GM19438 (cell line): Measurements from ENCODE around the gene AGMAT.

Experiments used
- ATAC-seq: cut with Tn5 transposase; IDR thresholded peaks from one replicate; pipeline ENCODE4 v1.9.1; 2021; ENCODE audit warnings: low read depth; ENCODE audit not compliant: unreplicated experiment

Gene AGMAT

DNA sequence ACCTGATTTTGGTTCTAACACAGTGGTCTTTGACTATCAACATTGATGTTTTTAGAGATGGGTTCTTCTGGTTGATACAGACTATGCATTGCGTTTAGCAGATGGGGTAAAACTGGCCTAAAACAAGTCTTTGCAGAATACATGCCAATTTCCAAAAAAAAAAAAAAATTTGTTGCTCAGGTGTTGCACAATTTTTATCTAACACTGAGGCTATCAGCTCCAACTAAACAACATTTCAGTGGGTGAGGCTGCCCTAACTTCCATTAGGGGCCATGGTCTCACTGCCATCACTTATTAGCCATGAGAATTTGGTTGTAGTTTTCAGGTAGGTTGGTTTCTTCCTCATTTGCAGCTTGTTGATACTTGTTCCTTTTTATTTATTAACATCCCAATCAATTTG lies 14.0 kb downstream of the AGMAT start:
- ATAC-seq = no peak

DNA sequence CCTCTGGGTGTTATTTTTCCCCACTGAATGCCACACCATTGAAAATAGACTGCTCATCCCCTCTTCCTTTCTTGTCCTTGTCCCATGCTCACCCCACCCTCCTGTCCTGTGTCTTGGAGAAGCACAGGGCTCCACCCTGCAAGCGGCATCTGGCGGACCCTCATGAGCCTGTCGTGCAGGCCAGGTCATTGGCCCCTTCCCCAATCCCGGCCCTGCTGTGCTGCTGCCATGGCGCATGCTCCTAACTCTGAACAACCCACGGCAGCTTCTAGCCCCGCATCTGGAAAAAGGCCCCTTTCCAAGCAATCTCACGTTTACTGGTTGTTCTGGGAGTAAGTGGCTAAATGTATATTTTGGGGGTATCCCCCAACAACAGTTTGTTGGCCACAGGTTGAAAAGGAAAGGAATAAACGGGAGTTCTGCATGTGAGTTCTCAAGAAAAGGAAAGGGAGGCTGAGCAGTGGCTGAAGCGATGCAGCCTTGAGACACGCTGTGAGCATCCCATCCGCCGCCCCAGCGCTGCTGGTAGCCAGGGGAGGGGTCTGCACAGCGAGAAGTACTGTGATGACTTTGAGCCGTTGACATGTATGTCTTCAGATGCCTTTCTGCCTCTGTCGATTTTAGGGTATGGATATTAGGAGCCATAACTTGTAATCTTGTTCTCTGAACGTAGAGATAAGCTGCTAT lies 16.3 kb downstream of the AGMAT start:
- ATAC-seq = no peak

DNA sequence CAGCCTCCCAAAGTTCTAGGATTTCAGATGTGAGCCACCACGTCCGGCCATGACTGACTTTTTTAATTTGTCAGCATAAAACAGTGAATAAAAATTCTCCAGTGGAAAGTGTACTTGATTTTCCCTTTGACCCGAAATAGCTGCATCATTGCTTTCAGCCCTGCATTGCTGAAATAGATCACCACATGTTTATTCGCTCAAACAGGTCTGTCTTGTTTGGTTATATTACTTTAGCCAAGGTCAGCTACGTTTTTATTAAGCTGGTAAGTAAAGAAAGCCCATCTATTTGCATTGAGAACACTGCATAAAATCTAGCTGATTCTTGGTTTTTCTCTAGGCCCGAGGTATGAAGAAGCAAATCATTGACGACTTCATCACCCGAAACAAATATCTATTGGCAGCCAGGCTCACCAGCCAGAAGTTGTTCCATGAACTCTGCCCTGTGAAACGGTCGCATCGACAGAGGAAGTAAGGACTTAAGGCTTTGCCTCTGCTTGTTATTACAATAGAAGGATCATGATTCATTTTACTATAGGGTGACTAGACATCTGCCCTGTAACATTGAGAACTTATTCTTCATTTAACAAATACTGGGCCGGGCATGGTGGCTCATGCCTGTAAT lies 25.6 kb downstream of the AGMAT start:
- no peak for ATAC-seq

DNA sequence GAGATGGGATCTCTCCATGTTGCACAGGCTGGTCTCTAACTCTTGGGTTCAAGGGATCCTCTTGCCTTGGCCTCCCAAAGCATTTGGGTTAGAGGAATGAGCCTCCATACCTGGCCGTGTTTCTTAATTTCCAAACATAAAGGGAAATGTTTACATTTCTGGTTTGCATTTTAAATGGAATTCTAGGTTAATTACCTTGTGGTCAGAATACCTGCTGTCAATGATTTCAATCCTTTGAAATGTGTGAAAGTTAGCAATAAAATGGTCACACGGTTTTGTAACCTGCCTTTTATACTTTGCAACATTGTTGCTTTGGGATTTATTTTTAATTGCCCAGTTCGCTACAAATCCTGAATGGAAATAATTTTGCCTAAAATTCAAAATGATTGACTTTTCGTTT lies 26.3 kb downstream of the AGMAT start:
- ATAC-seq = no peak

DNA sequence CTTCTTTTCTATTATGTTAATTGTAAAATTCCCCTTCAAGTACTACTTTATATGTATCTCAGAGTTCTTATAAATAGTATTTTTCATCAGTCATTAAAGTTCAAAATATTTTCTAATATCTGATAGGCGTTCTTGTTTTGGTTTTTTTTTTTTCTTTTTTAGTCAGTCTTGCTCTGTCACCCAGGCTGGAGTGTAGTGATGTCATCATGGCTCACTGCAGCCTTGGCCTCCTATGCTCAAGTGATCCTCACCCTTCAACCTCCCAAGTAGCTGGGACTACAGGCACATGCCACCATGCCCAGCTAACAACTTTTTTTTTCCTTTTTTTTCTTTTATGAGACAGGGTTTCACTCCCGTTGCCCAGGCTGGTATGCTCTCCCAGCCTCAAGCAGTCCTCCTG lies 27.3 kb downstream of the AGMAT start:
- ATAC-seq = no peak

DNA sequence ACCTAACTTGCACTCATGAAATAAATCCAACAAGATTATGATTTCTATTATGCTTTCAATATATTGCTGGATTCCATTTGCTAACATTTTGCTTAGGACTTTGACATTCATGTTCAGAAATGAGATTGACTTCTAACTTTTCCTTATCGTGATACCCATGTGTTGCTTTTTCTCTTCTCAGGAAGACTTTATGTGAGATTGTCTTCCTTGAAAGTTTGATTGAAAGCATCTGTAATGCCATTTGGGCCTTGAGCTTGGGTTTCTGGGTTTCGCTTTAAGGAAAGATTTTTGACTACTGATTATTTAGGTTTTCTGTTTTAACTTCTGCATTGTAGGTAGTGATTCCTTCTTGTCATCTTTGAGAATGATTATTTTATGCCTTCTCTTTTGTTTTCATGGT lies 27.8 kb downstream of the AGMAT start:
- no peak for ATAC-seq

DNA sequence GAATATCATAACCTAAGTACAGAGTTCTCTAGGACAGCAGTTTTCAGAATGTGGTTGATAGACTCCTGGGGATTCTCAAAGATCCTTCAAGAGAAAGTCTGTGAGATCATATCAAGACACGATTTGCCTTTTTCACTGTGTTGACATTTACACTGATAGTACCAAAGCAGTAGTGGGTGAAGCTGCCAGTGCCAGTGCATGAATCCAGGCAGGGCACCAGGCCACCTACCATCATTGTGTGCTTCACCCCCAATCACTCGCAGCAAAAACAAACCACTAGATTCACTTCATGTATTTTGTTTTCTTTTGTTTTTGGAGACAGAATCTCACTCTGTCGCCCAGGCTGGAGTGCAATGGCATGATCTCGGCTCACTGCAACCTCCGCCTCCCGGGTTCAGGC lies 34.3 kb downstream of the AGMAT start:
- ATAC-seq = no peak

DNA sequence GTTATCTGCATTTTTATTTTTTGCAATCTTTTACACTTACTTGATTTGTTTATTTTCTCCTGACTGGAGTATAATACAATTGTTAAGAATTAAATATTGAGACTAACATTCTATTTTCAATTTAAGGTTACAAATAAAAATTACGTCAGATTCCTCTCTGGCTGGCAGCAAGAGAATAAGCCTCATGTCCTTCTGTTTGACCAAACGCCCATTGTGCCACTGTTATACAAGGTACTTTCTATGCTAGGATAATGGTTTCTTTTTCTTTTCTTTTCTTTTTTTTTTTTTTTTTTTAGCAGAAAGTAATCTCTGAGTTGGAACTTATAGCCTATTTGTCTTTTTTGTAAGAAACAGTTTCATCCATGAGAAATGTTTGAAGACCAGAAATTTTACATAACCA lies 38.2 kb downstream of the AGMAT start:
- ATAC-seq = no peak

DNA sequence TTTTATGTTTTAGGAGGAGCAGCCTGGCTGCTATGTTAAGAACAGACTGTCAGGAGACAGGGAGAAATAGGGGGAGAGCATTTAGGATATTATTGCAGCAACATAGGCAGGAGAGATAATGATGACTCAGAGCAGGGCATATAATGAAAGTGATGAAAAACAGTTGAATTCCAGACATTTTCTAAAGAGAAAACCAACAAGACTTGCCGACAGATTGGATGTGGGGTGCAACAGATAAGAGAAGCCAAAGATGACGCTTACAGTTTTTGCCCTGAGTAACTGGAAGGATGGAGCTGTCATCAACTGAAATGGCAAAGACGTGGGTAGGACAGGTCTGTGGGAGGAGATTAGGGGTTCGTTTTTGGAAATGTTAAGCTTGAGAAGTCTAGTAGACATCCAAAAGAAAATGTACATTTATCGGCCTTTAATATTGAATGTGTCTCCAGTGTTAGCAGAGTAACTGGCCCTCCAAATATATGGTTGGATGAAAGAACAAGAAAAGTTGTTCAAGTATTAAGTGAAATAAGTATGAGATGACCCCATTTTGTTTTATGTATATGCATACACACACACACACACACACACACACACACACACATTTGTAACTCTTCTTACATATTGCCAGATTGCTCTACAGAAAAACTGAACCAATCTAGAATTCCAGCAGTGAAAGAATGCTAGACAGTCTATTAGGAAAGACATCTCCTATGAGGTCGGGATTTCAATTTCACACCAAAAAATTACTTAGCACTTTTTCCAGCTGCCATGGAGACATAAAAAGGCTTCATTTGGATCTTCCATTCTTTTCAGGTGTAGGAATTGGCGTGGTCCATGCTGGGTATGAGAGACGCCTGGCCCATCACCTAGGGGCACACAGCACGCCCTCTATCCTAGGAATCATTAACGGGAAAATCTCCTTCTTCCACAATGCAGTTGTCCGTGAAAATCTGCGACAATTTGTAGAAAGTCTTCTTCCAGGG lies 41.0 kb downstream of the AGMAT start:
- ATAC-seq = no peak

DNA sequence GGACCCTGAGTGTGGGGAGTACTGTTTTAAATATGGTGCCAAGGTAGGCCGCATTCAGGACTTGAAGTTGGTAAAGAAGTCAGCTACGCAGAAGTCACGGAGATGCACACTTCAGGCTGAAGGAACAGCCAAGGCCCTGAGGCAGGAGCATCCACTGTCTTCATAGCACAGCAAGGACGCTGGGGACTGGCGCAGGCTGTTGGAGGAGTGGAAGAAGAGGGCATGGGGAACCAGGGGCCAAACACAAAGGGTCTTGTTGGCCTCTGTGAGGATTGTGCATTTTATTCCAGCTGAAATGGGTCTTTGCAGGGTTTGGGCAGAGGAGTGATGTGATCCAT lies 41.6 kb downstream of the AGMAT start:
- ATAC-seq = no peak

DNA sequence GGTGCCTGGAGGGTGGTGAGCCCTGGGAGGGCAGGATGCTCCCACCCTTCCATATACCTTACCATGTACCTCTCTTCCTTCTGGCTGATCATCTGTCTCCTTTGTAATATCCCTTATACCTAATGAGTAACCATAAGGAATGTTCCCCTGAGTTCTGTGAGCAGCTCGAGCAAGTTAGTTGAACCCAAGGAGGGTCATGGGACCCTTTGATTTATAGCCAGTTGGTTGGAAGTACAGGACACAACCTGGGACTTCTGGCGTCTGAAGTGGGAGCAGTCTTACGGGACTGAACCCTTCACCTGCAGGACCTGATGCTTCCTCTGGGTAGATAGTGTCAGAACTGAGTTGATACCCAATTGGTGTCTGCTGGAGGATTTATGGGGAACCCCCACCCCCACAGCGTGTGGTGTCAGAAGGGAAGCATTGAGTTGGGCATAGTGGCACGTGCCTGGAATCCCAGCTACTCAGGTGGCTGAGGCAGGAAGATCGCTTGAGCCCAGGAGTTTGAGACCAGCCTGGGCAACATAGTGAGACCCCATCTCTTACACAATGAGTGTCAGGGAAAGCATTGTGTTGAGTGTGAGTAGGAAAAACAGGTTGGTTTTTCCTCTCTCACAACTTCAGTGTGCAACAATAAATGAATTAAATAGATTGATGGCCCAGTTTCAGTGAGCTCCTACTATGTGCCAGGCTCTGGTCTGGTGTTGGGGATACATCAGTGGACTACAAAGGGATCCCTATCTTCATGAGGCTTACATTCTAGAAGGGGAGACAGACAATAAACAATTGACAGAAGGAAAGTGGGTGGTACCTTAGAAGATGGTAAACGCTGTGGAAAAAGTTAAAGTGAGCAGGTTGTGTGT lies 42.2 kb downstream of the AGMAT start:
- ATAC-seq = no peak

DNA sequence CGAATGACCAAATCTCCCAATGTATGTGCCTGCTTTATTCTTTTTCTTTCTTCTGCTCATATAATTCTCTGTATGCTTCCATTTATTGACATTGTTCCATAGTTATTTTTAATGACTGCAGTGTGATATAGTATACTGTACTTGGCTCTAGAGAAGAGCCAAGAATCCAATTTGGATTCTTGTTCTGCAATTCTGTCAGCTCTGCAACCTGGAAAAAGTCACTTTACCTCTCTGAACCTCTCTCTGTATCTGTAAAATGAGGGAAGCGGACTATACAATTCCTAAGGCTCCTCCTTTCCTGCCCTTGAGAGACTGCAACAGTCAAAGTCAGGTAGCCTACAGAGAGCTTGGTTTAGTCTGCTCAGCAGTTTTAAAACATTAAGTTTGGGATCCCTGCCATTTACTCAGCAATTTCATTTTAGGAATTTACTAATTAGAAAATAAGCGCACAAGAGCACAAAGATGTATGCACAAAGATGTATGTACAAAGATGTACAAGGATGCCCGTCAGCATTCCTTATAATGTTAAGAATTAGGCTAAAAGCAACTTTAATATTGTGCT lies 43.5 kb downstream of the AGMAT start:
- no peak for ATAC-seq

DNA sequence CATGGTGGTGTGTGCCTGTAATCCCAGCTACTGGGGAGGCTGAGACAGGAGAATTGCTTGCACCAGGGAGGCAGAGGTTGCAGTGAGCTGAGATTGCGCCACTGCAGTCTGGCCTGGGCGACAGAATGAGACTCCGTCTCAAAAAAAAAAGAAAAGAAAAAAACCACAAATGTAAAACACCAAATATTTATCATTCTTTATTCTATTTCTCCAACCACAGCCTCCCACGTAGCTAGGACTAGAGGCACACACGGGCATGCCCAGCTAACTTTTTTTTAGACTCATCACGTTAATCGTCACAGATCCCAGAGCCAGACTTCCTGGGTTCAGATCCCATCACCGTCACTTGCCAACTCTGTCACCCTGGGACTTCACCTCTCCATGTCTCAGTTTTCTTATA lies 44.7 kb downstream of the AGMAT start:
- ATAC-seq = no peak

DNA sequence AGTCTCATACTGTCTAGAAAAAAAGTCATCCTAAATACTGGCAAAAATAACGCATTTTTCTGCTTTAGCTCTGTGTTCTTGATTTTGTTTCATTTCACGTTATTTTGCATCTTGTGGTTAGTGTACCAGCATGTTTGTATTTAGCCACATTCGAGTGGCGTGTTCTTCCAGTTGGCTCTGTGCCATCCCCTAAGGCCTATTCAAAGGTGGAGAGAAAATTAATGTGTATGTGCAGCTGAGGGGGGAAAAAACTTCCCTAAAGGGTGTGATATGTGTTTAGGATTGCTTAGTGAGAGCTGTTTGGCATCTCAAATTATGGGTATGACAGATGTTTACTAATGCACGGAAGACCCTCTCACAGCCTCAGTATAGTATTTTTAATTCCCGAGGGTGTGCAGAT lies 46.1 kb downstream of the AGMAT start:
- no peak for ATAC-seq

DNA sequence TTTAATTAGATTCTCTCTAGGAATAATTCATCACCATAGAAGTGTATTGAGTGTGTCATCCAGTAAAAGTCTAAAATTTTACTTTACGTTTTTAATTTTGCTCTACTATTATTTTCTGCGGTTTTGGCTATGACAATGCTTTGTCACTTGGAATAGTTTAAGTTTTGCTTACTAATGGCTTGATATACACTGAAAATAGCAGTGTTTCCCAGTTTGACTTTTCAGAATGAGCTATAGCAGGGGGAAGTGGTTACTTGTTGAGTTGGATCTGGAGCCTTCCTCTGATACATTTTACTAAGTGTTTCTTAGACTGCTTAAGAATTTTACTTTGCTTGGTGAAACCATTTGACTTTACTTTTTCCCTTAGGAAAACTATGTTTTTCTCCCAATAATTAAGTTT lies 53.2 kb downstream of the AGMAT start:
- no peak for ATAC-seq

DNA sequence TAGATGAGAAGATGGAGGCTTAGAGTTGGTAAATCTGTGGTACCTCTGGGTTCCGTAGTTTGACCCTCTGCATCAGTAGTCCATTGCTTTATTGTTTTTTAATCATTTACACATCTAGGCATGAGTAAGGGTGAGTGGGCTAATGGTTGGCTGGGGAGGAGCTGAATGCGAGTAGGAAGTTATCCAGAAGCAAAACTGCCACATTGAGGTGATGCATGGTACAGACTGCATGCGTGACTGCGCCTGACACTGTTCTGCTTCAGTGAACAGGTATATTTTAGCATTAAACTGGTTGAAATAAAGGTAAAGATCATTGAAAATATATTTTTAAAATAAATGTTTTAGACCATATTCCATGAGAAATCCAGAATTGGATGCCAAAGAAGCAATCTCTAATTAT lies 53.8 kb downstream of the AGMAT start:
- no peak for ATAC-seq

DNA sequence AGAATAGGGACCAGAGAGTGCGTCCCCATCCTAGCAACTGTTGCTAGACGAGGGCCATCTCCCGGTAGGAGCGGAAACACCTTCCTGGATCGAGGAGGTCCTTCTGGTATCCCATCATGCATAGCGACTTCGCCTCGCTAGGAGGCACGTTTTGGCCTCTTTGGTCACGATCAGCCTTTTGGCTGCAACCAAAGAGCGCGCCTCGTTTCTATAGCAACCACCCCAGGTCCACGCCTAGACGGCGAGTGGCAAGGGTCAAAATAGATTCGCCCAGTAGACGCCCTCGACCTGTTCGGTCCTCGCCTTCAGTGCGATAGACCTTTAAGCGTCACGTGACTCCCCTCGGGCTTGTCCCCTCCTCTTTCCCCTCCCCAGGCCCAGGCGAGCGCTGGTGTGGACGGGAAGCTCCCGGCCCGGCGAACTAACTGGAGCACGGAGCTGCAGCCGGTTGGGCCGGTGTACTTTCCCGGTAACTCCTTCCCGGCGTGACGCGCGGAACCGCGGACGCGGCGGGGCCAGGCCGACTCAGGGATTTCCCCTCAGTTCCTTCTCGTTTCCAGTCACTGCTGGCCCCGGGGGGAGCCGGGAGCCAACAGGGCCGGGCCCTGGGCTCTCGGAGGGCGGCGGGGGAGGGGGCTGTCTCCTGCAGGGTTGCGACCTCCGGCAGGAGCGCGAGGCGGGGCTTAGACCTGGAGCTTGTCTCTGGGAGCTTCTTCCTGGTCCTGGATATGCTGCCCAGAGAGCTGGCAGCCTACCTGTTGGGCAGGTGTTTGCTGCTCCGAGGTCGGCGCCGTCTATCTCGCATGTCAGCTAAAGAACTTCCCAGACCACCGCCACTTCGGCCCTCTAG lies 58.1 kb downstream of the AGMAT start, which contains the start of gene DNAJC16:
TSS of gene DNAJC16 (plus strand) at position 359 of the 850 bp plus-strand sequence. CDS start 2,258 bp downstream, outside the sequence.
- peak; percentile 55 for ATAC-seq

DNA sequence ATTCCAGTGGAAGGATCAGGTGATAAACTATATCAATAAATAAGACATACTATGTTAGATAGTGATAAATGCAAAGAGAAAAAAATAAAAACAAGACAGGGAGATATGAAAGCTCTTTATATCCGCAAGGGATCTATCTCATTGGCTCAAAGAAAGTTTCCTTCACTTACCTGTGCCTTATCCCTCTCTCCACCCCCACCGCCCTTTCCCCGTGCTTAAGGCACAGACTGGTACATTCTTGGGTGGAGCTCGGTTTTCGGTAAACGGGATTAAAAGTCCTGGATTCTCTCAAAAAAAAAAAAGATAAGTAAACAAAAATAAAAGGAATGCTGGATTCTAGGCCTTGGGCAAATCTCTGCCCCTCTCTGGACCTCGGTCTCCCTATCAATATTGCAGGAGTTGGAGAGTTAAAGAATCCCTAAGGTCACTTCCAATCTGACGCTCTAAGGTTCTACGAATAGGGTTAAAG lies 58.8 kb downstream of the AGMAT start:
- no peak for ATAC-seq
